SK-N-SH (cell line): ENCODE measurements around the gene AMMECR1L. TPM values are rescaled to one million over a fixed set of nuclear protein-coding genes. Genes with fewer than 3 reads are reported as not detected.

Experiments used
- CTCF ChIA-PET: fragments of 300-600, 350-600 bp; formaldehyde crosslinking; extraction: SDS; loops from one replicate; lab custom pipeline; 2021; lab: Yijun Ruan, JAX
- POLR2A ChIA-PET: fragments of 350-600 bp; sonication (Branson Sonifier 250); formaldehyde crosslinking; extraction: SDS; loops from one replicate; lab custom pipeline; 2020; ENCODE audit warnings: antibody characterized with exemption, inconsistent platforms; lab: Yijun Ruan, JAX
- DNase-seq: peaks from one replicate; pipeline ENCODE4 v3.0.0; 2012
- H2AFZ ChIP-seq: fragments of 200-600 bp; sonication (generic); 2 replicates; pipeline ENCODE4 v1.8.1; 2016; ENCODE audit warnings: antibody characterized with exemption, mild to moderate bottlenecking, low read depth
- H3F3A ChIP-seq: fragments of 200-600 bp; sonication (generic); replicated peaks from 2 replicates; pipeline ENCODE3; 2016; ENCODE audit warnings: antibody characterized with exemption, mild to moderate bottlenecking; ENCODE audit not compliant: insufficient read depth
- H3K27ac ChIP-seq, 2 experiments: fragments of 200-500 bp in 1 of 2; fragments of 200-600 bp in 1 of 2; sonication (Bioruptor generic) in 1 of 2; sonication (generic), shearing (Covaris generic) in 1 of 2; 2 replicates each; pipeline versions ENCODE4 v1.5.1 to v1.6.1; 2014 to 2016; ENCODE audit warnings: low read depth in 2 of 2, inconsistent platforms in 1 of 2, low read length in 1 of 2, mild to moderate bottlenecking in 1 of 2, mixed read lengths in 1 of 2
- H3K27me3 ChIP-seq: fragments of 200-600 bp; sonication (generic), shearing (Covaris generic); 2 replicates; pipeline ENCODE4 v1.6.1; 2016; ENCODE audit warnings: mixed run types; ENCODE audit not compliant: insufficient read depth
- H3K36me3 ChIP-seq, 2 experiments: fragments of 200-500 bp in 1 of 2; fragments of 200-600 bp in 1 of 2; sonication (Bioruptor generic) in 1 of 2; sonication (generic) in 1 of 2; replicated peaks in 1 of 2; 2 replicates each; pipeline versions ENCODE3 to v1.5.1; 2014 to 2016; ENCODE audit warnings: low read length in 1 of 2, mild to moderate bottlenecking in 1 of 2; ENCODE audit not compliant: insufficient read depth in 2 of 2, control insufficient read depth in 1 of 2
- H3K4me1 ChIP-seq, 2 experiments: fragments of 200-500 bp in 1 of 2; fragments of 200-600 bp in 1 of 2; sonication (Bioruptor generic) in 1 of 2; sonication (generic), shearing (Covaris generic) in 1 of 2; 2 replicates each; pipeline versions ENCODE4 v1.5.1 to v1.6.1; 2014 to 2016; ENCODE audit warnings: low read depth in 1 of 2, low read length in 1 of 2, mixed run types in 1 of 2; ENCODE audit not compliant: insufficient read depth in 2 of 2, control insufficient read depth in 1 of 2
- H3K4me2 ChIP-seq: fragments of 200-600 bp; sonication (generic), shearing (Covaris generic); 2 replicates; pipeline ENCODE4 v1.6.1; 2017; ENCODE audit warnings: mixed run types
- H3K4me3 ChIP-seq, 2 experiments: fragments of 200-500 bp in 1 of 2; fragments of 200-600 bp in 1 of 2; sonication (Bioruptor generic) in 1 of 2; sonication (generic), shearing (Covaris generic) in 1 of 2; 2 replicates each; pipeline versions ENCODE4 v1.5.1 to v1.8.1; 2014 to 2016; ENCODE audit warnings: low read depth in 2 of 2, inconsistent platforms in 1 of 2, low read length in 1 of 2, mild to moderate bottlenecking in 1 of 2, mixed read lengths in 1 of 2, moderate library complexity in 1 of 2
- H3K79me2 ChIP-seq: fragments of 200-600 bp; sonication (generic); 2 replicates; pipeline ENCODE4 v1.8.1; 2017; ENCODE audit warnings: mild to moderate bottlenecking; ENCODE audit not compliant: insufficient read depth
- H3K9ac ChIP-seq: fragments of 200-600 bp; sonication (generic); 2 replicates; pipeline ENCODE4 v1.6.1; 2017; ENCODE audit warnings: mixed run types
- H3K9me2 ChIP-seq: fragments of 200-600 bp; sonication (generic); 2 replicates; pipeline ENCODE4 v1.6.1; 2017; ENCODE audit warnings: mixed run types
- H3K9me3 ChIP-seq: fragments of 200-600 bp; sonication (generic); 2 replicates; pipeline ENCODE4 v1.6.1; 2017; ENCODE audit warnings: mixed run types, mild to moderate bottlenecking, moderate library complexity
- H4K20me1 ChIP-seq: fragments of 200-600 bp; sonication (generic); 2 replicates; pipeline ENCODE4 v1.6.1; 2017; ENCODE audit warnings: mild to moderate bottlenecking, mixed run types; ENCODE audit not compliant: insufficient read depth
- CTCF ChIP-seq: fragments of 200-600 bp; sonication (generic); IDR thresholded peaks from 2 replicates; pipeline ENCODE4 v1.6.1; 2017; ENCODE audit warnings: antibody characterized with exemption, mild to moderate bottlenecking, moderate library complexity
- ELF1 ChIP-seq: IDR thresholded peaks from 2 replicates; pipeline ENCODE4 v1.4.0; 2012
- FOSL2 ChIP-seq: IDR thresholded peaks from 2 replicates; pipeline ENCODE4 v1.4.0; 2012; ENCODE audit warnings: low read depth, mild to moderate bottlenecking, moderate library complexity, borderline replicate concordance
- FOXJ3 ChIP-seq: sonication (generic); formaldehyde crosslinking; IDR thresholded peaks from 2 replicates; pipeline ENCODE4 v1.5.1; 2020; ENCODE audit warnings: mild to moderate bottlenecking, missing genetic modification reagents
- GABPA ChIP-seq: IDR thresholded peaks from 2 replicates; pipeline ENCODE4 v1.4.0; 2012; ENCODE audit warnings: low read depth, mild to moderate bottlenecking
- GATA2 ChIP-seq: sonication (generic); formaldehyde crosslinking; IDR thresholded peaks from 2 replicates; pipeline ENCODE4 v1.5.0; 2020; ENCODE audit warnings: mild to moderate bottlenecking, missing genetic modification reagents
- IRF3 ChIP-seq: fragments of 150-350 bp; IDR thresholded peaks from 2 replicates; pipeline ENCODE4 v1.6.1; 2016; ENCODE audit warnings: mild to moderate bottlenecking, low read depth, low read length
- MEF2A ChIP-seq: IDR thresholded peaks from 2 replicates; pipeline ENCODE4 v1.4.0; 2012; ENCODE audit warnings: low read depth, borderline replicate concordance
- NFIC ChIP-seq: IDR thresholded peaks from 2 replicates; pipeline ENCODE4 v1.4.0; 2012; ENCODE audit warnings: borderline replicate concordance
- NRF1 ChIP-seq: IDR thresholded peaks from 2 replicates; pipeline ENCODE4 v1.6.1; 2012; ENCODE audit warnings: low read depth, mild to moderate bottlenecking, low read length
- PBX3 ChIP-seq: IDR thresholded peaks from 2 replicates; pipeline ENCODE4; 2012
- RAD21 ChIP-seq: IDR thresholded peaks from 2 replicates; pipeline ENCODE4 v1.6.1; 2012; ENCODE audit warnings: mild to moderate bottlenecking, low read length
- REST ChIP-seq: IDR thresholded peaks from 2 replicates; pipeline ENCODE4 v1.6.1; 2012; ENCODE audit warnings: mild to moderate bottlenecking, low read depth, low read length, moderate library complexity
- RFX5 ChIP-seq: IDR thresholded peaks from 2 replicates; pipeline ENCODE4 v1.6.1; 2012; ENCODE audit warnings: mild to moderate bottlenecking, improper control_type of control experiment, low read length
- RXRA ChIP-seq: IDR thresholded peaks from 2 replicates; pipeline ENCODE4 v1.4.0; 2012; ENCODE audit warnings: low read depth, mild to moderate bottlenecking, borderline replicate concordance
- TAF1 ChIP-seq: IDR thresholded peaks from 2 replicates; pipeline ENCODE4 v1.6.1; 2012; ENCODE audit warnings: low read depth, mild to moderate bottlenecking, low read length, moderate library complexity, borderline replicate concordance
- TEAD4 ChIP-seq: IDR thresholded peaks from 2 replicates; pipeline ENCODE4 v1.4.0; 2012; ENCODE audit warnings: mild to moderate bottlenecking, borderline replicate concordance; ENCODE audit not compliant: insufficient read depth
- USF2 ChIP-seq: fragments of 150-350 bp; IDR thresholded peaks from 2 replicates; pipeline ENCODE4 v1.6.1; 2017; ENCODE audit warnings: antibody characterized with exemption, low read length, low read depth, borderline replicate concordance
- YY1 ChIP-seq: IDR thresholded peaks from 2 replicates; pipeline ENCODE4 v1.4.0; 2012; ENCODE audit warnings: low read depth, mild to moderate bottlenecking
- WGBS: methylation state at CpG from one replicate; pipeline ENCODE4 v1.1.6; 2017; ENCODE audit warnings: low lambda C conversion rate; 5-methylcytosine and 5-hydroxymethylcytosine counted together
- polyA plus RNA-seq, 3 experiments: library from polyadenylated mRNA; depleted of rRNA; stranded (reverse); fragments of >200 nt; gene quantifications; 2 replicates each; pipeline ENCODE4 v1.2.3, GENCODE V29; 2012

The AMMECR1L gene
- polyA plus RNA-seq, 1 of the 3 experiments (the other 2 are of a cell fraction), result 11.0 TPM

GRCh38 chr2:127877626-127878025 is 8.1 kb downstream of the AMMECR1L start:
- no peaks in the 10 kb centered on the region for H3K27me3 ChIP-seq
- peaks cover 93% of the 10 kb centered on the region for H4K20me1 ChIP-seq
- peaks cover 35 to 49% of the 10 kb centered on the region in 2 experiments for H3K36me3 ChIP-seq
- DNase-seq, result no peak
- no peaks in the 10 kb centered on the region for H3K9me3 ChIP-seq
- H3K27ac ChIP-seq, result no peak overlapping the region
- H3F3A ChIP-seq, result no peaks in the 10 kb centered on the region
- POLR2A ChIA-PET, result no interaction called here
- H3K4me1 ChIP-seq, result peaks cover 0 to 2% of the 10 kb centered on the region in 2 experiments; a peak in 1 of 4 replicates
- no peak overlapping the region for H3K4me3 ChIP-seq
- no peak overlapping the region for H2AFZ ChIP-seq
- no peak overlapping the region for H3K4me2 ChIP-seq
- peaks cover 99% of the 10 kb centered on the region for H3K79me2 ChIP-seq
- H3K9me2 ChIP-seq, result no peaks in the 10 kb centered on the region
- CTCF ChIA-PET, result interaction anchor here (0.9 kb wide), 1 partner anchor 14 kb away, joined by 3 read pairs; no protein-coding TSS in a partner anchor
- WGBS, result 100% methylated on average over 3 of the region's 3 CpGs
- no peak overlapping the region for H3K9ac ChIP-seq
- TF ChIP-seq IRF3 (no peak), YY1 (no peak), TAF1 (no peak), NFIC (no peak), GATA2 (CRISPR knock-in tag) (no peak), CTCF (no peak), FOSL2 (no peak), USF2 (no peak), GABPA (no peak), MEF2A (no peak), NRF1 (no peak), ELF1 (no peak), RAD21 (no peak), RFX5 (no peak)

- CTCF ChIA-PET, result no interaction called here
- DNase-seq, result no peak
- H3K9me2 ChIP-seq, result no peaks in the 10 kb centered on the region
- no peaks in the 10 kb centered on the region for H3K9me3 ChIP-seq
- H3K9ac ChIP-seq, result no peak overlapping the region
- 100% methylated on average over 2 of the region's 2 CpGs for WGBS
- peaks cover 31 to 49% of the 10 kb centered on the region in 2 experiments for H3K36me3 ChIP-seq
- no peaks in the 10 kb centered on the region for H3K27me3 ChIP-seq
- peaks cover 93% of the 10 kb centered on the region for H4K20me1 ChIP-seq
- no peak overlapping the region for H3K4me3 ChIP-seq
- H3K4me1 ChIP-seq, result no peaks in the 10 kb centered on the region; a peak in 1 of 4 replicates
- H3K27ac ChIP-seq, result no peak overlapping the region
- no peak overlapping the region for H2AFZ ChIP-seq
- H3K79me2 ChIP-seq, result peaks cover 99% of the 10 kb centered on the region
- POLR2A ChIA-PET, result no interaction called here
- H3K4me2 ChIP-seq, result no peak overlapping the region
- H3F3A ChIP-seq, result no peaks in the 10 kb centered on the region
- no peak for TF ChIP-seq RFX5
- TF ChIP-seq USF2, result no peak
- no peak for TF ChIP-seq PBX3
- no peak for TF ChIP-seq TEAD4
- TF ChIP-seq REST, result no peak
- TF ChIP-seq FOXJ3 (CRISPR knock-in tag), result no peak
- no peak for TF ChIP-seq YY1
- no peak for TF ChIP-seq NRF1
- no peak for TF ChIP-seq RXRA
Observed at GRCh38 chr2:127877136-127877535, 8.6 kb downstream of the AMMECR1L start.
